ENCODE measurements around the gene VAV2.
"Not testable (repeated sequence)": the region's sequence is repeated elsewhere in the genome, so short reads cannot be mapped to it uniquely, and the experiment has no call there.

VAV2 gene

GRCh38 chr9:133760713-133761290, 231.3 kb downstream of the VAV2 start:
- no peak for DNase-seq

- no peak for DNase-seq
Measured at GRCh38 chr9:133759946-133760345, 232.2 kb downstream of the VAV2 start.

- no peak for DNase-seq
Measured at GRCh38 chr9:133759146-133759900, 232.8 kb downstream of the VAV2 start.

- no peak for DNase-seq
Measured at GRCh38 chr9:133758228-133758627, 233.9 kb downstream of the VAV2 start.

GRCh38 chr9:133754688-133755227, 237.4 kb downstream of the VAV2 start:
- no peak for DNase-seq

GRCh38 chr9:133754187-133754586, 237.9 kb downstream of the VAV2 start:
- no peak for DNase-seq

GRCh38 chr9:133752739-133753446, 239.2 kb downstream of the VAV2 start:
- DNase-seq, result no peak

- DNase-seq, result no peak
Measured at GRCh38 chr9:133750982-133751649, 241.0 kb downstream of the VAV2 start.

- DNase-seq, result no peak
Measured at GRCh38 chr9:133747309-133747708, 244.8 kb downstream of the VAV2 start.

GRCh38 chr9:133744528-133744927, 247.6 kb downstream of the VAV2 start:
- not testable (repeated sequence) for DNase-seq

GRCh38 chr9:133742849-133743444, 249.2 kb downstream of the VAV2 start:
- peak; percentile 51 for DNase-seq

GRCh38 chr9:133742251-133742650, 249.9 kb downstream of the VAV2 start:
- no peak for DNase-seq

GRCh38 chr9:133741716-133742115, 250.4 kb downstream of the VAV2 start:
- no peak for DNase-seq

GRCh38 chr9:133740911-133741310, 251.2 kb downstream of the VAV2 start:
- no peak for DNase-seq

- DNase-seq, result no peak
Measured at GRCh38 chr9:133739408-133740280, 252.5 kb downstream of the VAV2 start.

GRCh38 chr9:133738640-133739225, 253.4 kb downstream of the VAV2 start:
- DNase-seq, result no peak

GRCh38 chr9:133737774-133738639, 254.1 kb downstream of the VAV2 start, which contains the start of gene SARDH:
Gene SARDH, minus strand, starts transcription at chr9:133738352. Its CDS starts 4,179 bp downstream, at chr9:133734173.
- DNase-seq, result peak; percentile 34

- peak; percentile 31 for DNase-seq
Measured at GRCh38 chr9:133737071-133737773, 254.9 kb downstream of the VAV2 start.

- no peak for DNase-seq
Measured at GRCh38 chr9:133735931-133736330, 256.2 kb downstream of the VAV2 start.

GRCh38 chr9:133735415-133735775, 256.7 kb downstream of the VAV2 start:
- no peak for DNase-seq

All from NCI-H146 (cell line).